ENCODE results near the gene TMEM255A. TPM values are rescaled to one million over a fixed set of nuclear protein-coding genes. Genes with fewer than 3 reads are reported as not detected.
"Not testable (repeated sequence)": the region's sequence is repeated elsewhere in the genome, so short reads cannot be mapped to it uniquely, and the experiment has no call there.

The TMEM255A gene
- total and polyA plus RNA-seq, 2 of the 4 experiments (the other 2 are of a cell fraction): 0.03 TPM; not detected in 1

- H2AFZ ChIP-seq (replicated peaks; ENCODE audit: low read length, poor library complexity); H3K4ac ChIP-seq (ENCODE audit: low read depth, low read length); H3K9me1 ChIP-seq (ENCODE audit: insufficient read depth, low read length); POLR2A ChIA-PET (ENCODE audit: unreplicated experiment); BruUV-seq (replicated peaks); ATAC-seq (ENCODE audit: low read depth); H2BK15ac ChIP-seq (ENCODE audit: low read depth, low read length); H3K23ac ChIP-seq (ENCODE audit: low read depth, low read length); H2BK20ac ChIP-seq (ENCODE audit: low read depth, low read length); H3K9ac ChIP-seq (ENCODE audit: low read depth, low read length); H2AK9ac ChIP-seq (replicated peaks; ENCODE audit: low read depth, low read length, poor library complexity); H3K36me3 ChIP-seq (ENCODE audit: control insufficient read depth, insufficient read depth, low read length); CTCF ChIA-PET; H3K14ac ChIP-seq (replicated peaks; ENCODE audit: low read depth, low read length); H4K8ac ChIP-seq (ENCODE audit: low read depth in 2 of 2, low read length in 2 of 2); H3K79me1 ChIP-seq (ENCODE audit: low read depth in 1 of 2, low read length in 2 of 2); H2BK120ac ChIP-seq (ENCODE audit: low read depth, low read length); H4K5ac ChIP-seq (ENCODE audit: low read depth, low read length); dilution Hi-C loops (cut with HindIII; ENCODE audit: low sequenced_read_pairs, unreplicated experiment); H3K4me1 ChIP-seq (ENCODE audit: control insufficient read depth, insufficient read depth, low read length); H3K27ac ChIP-seq (ENCODE audit: insufficient read depth, low read length); intact Hi-C loops (cut with micrococcal nuclease); DNase-seq; H3K27me3 ChIP-seq (ENCODE audit: control insufficient read depth, insufficient read depth, low read length); H3K18ac ChIP-seq (ENCODE audit: low read depth, low read length); H2AK5ac ChIP-seq (ENCODE audit: low read depth, low read length); in situ Hi-C loops (cut with MboI; ENCODE audit: low sequenced_read_pairs); H3K4me3 ChIP-seq (ENCODE audit: insufficient read depth, low read depth, low read length); H4K91ac ChIP-seq (ENCODE audit: insufficient read depth, low read depth, low read length); H4K20me1 ChIP-seq (ENCODE audit: insufficient read depth, low read length); H2BK5ac ChIP-seq (ENCODE audit: low read depth, low read length, poor library complexity, severe bottlenecking); H3K9me3 ChIP-seq (ENCODE audit: control insufficient read depth, insufficient read depth, low read length); H3K56ac ChIP-seq (ENCODE audit: extremely low read depth, insufficient read depth, low read length); H3K4me2 ChIP-seq (ENCODE audit: low read depth, low read length): not testable (repeated sequence)
- no CpG with 5 or more reads among the region's 11 CpGs for WGBS, 2 experiments (ENCODE audit: extremely low coverage in 2 of 2, insufficient read length in 1 of 2)
Measured at GRCh38 chrX:120344566-120344965, 33.3 kb upstream of the TMEM255A start.
